Keratinocyte (primary cell): ENCODE measurements around the gene L3MBTL4. TPM values are rescaled to one million over a fixed set of nuclear protein-coding genes. Genes with fewer than 3 reads are reported as not detected.

Source experiments
- DNase-seq: peaks from one replicate; pipeline ENCODE4 v3.0.0-alpha.2; 2011; ENCODE audit warnings: low read depth, missing footprints, low spot score
- FAIRE-seq: peaks from 2 replicates; lab custom pipeline; 2011; peaks lifted over from hg19 to GRCh38; lab: Jason Lieb, UNC
- H2AFZ ChIP-seq: 2 replicates; pipeline ENCODE4 v1.6.0; 2012; ENCODE audit warnings: low read length, control low read depth, inconsistent platforms; ENCODE audit not compliant: control insufficient read depth
- H3K27ac ChIP-seq: 2 replicates; pipeline ENCODE4 v1.5.1; 2011; ENCODE audit warnings: low read length; ENCODE audit not compliant: control insufficient read depth, insufficient read depth
- H3K27me3 ChIP-seq: 3 replicates; pipeline ENCODE4 v1.6.0; 2011; ENCODE audit warnings: low read length; ENCODE audit not compliant: control insufficient read depth, insufficient read depth; ENCODE audit errors: extremely low read depth
- H3K36me3 ChIP-seq, 2 experiments: 2 replicates in 1 of 2; 3 replicates in 1 of 2; pipeline ENCODE4 v1.5.1; 2011; ENCODE audit warnings: low read length in 2 of 2, mild to moderate bottlenecking in 1 of 2; ENCODE audit not compliant: control insufficient read depth in 2 of 2, insufficient read depth in 2 of 2; ENCODE audit errors: extremely low read depth in 1 of 2
- H3K4me1 ChIP-seq: 3 replicates; pipeline ENCODE4 v1.5.1; 2011; ENCODE audit warnings: low read length; ENCODE audit not compliant: control insufficient read depth, insufficient read depth; ENCODE audit errors: extremely low read depth
- H3K4me2 ChIP-seq: 3 replicates; pipeline ENCODE4 v1.6.0; 2011; ENCODE audit warnings: low read depth, low read length; ENCODE audit not compliant: control insufficient read depth, insufficient read depth; ENCODE audit errors: extremely low read depth
- H3K4me3 ChIP-seq, 3 experiments: fragments of 200-600 bp in 1 of 3; sonication (generic) in 1 of 3; 2 replicates in 2 of 3; 3 replicates in 1 of 3; pipeline ENCODE4 v1.5.1; 2011 to 2016; ENCODE audit warnings: low read length in 3 of 3, mild to moderate bottlenecking in 3 of 3, control low read depth in 2 of 3, inconsistent platforms in 1 of 3, low read depth in 1 of 3, mixed read lengths in 1 of 3, mixed run types in 1 of 3, moderate library complexity in 1 of 3; ENCODE audit not compliant: control insufficient read depth in 2 of 3, insufficient read depth in 2 of 3; ENCODE audit errors: extremely low read depth in 1 of 3
- H3K79me2 ChIP-seq: 2 replicates; pipeline ENCODE4 v1.6.0; 2012; ENCODE audit warnings: low read length; ENCODE audit not compliant: control insufficient read depth, insufficient read depth
- H3K9ac ChIP-seq: 3 replicates; pipeline ENCODE4 v1.6.0; 2011; ENCODE audit warnings: low read length; ENCODE audit not compliant: control insufficient read depth, insufficient read depth; ENCODE audit errors: extremely low read depth
- H3K9me1 ChIP-seq: 3 replicates; pipeline ENCODE4 v1.6.0; 2011; ENCODE audit warnings: low read length; ENCODE audit not compliant: control insufficient read depth, insufficient read depth; ENCODE audit errors: extremely low read depth
- H3K9me3 ChIP-seq: 2 replicates; pipeline ENCODE4 v1.5.1; 2012; ENCODE audit warnings: low read depth, low read length; ENCODE audit not compliant: control insufficient read depth
- H4K20me1 ChIP-seq: 3 replicates; pipeline ENCODE4 v1.6.0; 2011; ENCODE audit warnings: low read length; ENCODE audit not compliant: control insufficient read depth, insufficient read depth; ENCODE audit errors: extremely low read depth
- CTCF ChIP-seq, 3 experiments: IDR thresholded peaks in 1 of 3; conservative IDR thresholded peaks in 1 of 3; optimal IDR thresholded peaks in 1 of 3; 2 replicates in 2 of 3; 3 replicates in 1 of 3; pipeline versions ENCODE3 to v1.5.1; 2011; ENCODE audit warnings: low read length in 3 of 3, mild to moderate bottlenecking in 3 of 3, moderate library complexity in 2 of 3, control low read depth in 1 of 3, inconsistent platforms in 1 of 3; ENCODE audit not compliant: insufficient read depth in 2 of 3; ENCODE audit errors: extremely low read depth in 1 of 3
- EZH2 ChIP-seq: IDR thresholded peaks from one replicate; pipeline ENCODE4 v1.6.1; 2012; ENCODE audit warnings: inconsistent platforms, mild to moderate bottlenecking, low read length, moderate library complexity
- dilution Hi-C: fragments of 300-500 bp; cut with MboI; formaldehyde crosslinking; loops from one replicate; pipeline ENCODE4 v1.7.0; 2020; ENCODE audit warnings: low sequenced_read_pairs; ENCODE audit not compliant: extremely low pct_ligation_motif_present
- polyA plus RNA-seq, 5 experiments: library from polyadenylated mRNA; depleted of rRNA in 3 of 5; stranded (reverse) in 3 of 5; stranded (forward) in 1 of 5; unstranded in 1 of 5; fragments of >200 nt; gene quantifications; 1 replicate in 1 of 5; 2 replicates in 3 of 5; 3 replicates in 1 of 5; pipeline versions ENCODE4 v1.2.1 to v1.2.3, GENCODE V29; 2011 to 2012; ENCODE audit warnings: missing spikeins in 2 of 5, low read depth in 1 of 5, low replicate concordance in 1 of 5

Gene L3MBTL4
- polyA plus RNA-seq, 1 donor (not counting 4 experiments of a cell fraction or from before 2014, with no cell fraction given), result 0.17 TPM

- Histone ChIP-seq H3K27me3 (no peaks in the 10 kb centered on the region), H3K4me3 (no peak overlapping the region), H3K27ac (no peak overlapping the region), H3K4me2 (no peak overlapping the region), H3K36me3 (no peaks in the 10 kb centered on the region), H4K20me1 (no peaks in the 10 kb centered on the region), H3K79me2 (no peaks in the 10 kb centered on the region), H3K4me1 (no peaks in the 10 kb centered on the region), H3K9ac (no peak overlapping the region), H3K9me3 (no peaks in the 10 kb centered on the region), H2AFZ (no peak overlapping the region), H3K9me1 (no peaks in the 10 kb centered on the region)
- TF ChIP-seq CTCF (optimal IDR thresholded peaks at IDR 0.05 in 1 of 3, IDR thresholded peaks at IDR 0.05 in 1 of 3, conservative IDR thresholded peaks at IDR 0.05 in 1 of 3; ENCODE audit: extremely low read depth in 1 of 3, insufficient read depth in 2 of 3, low read length in 3 of 3), result no peak
- no peak for TF ChIP-seq EZH2
- dilution Hi-C loops, result no loop called here
- no peak for DNase-seq
- FAIRE-seq, result no peak
Observed at GRCh38 chr18:6374340-6374739, 40.4 kb downstream of the L3MBTL4 start.

- FAIRE-seq, result no peak
- no peak for TF ChIP-seq CTCF (optimal IDR thresholded peaks at IDR 0.05 in 1 of 3, IDR thresholded peaks at IDR 0.05 in 1 of 3, conservative IDR thresholded peaks at IDR 0.05 in 1 of 3; ENCODE audit: extremely low read depth in 1 of 3, insufficient read depth in 2 of 3, low read length in 3 of 3)
- H3K27ac ChIP-seq, result no peak overlapping the region
- H3K4me2 ChIP-seq, result no peak overlapping the region
- dilution Hi-C loops, result no loop called here
- H3K9ac ChIP-seq, result no peak overlapping the region
- no peaks in the 10 kb centered on the region for H3K9me3 ChIP-seq
- H3K79me2 ChIP-seq, result no peaks in the 10 kb centered on the region
- no peaks in the 10 kb centered on the region for H4K20me1 ChIP-seq
- H3K4me1 ChIP-seq, result no peaks in the 10 kb centered on the region
- H3K27me3 ChIP-seq, result no peaks in the 10 kb centered on the region
- DNase-seq, result no peak
- H3K4me3 ChIP-seq, result no peak overlapping the region
- no peaks in the 10 kb centered on the region for H3K36me3 ChIP-seq
- H2AFZ ChIP-seq, result no peak overlapping the region
- no peaks in the 10 kb centered on the region for H3K9me1 ChIP-seq
Observed at GRCh38 chr18:6373187-6373586, 41.5 kb downstream of the L3MBTL4 start.
